GM12878 (cell line): ENCODE results near the gene SLC51A. TPM values are rescaled to one million over a fixed set of nuclear protein-coding genes. Genes with fewer than 3 reads are reported as not detected.

ENCODE experiments used
- ASH2L ChIP-seq: fragments of 300-600, 200-600 bp; sonication (generic); IDR thresholded peaks from 2 replicates; pipeline ENCODE4 v1.6.1; 2017; ENCODE audit warnings: low read depth, mild to moderate bottlenecking, borderline replicate concordance
- ATF3 ChIP-seq: IDR thresholded peaks from 2 replicates; pipeline ENCODE4 v1.6.1; 2011; ENCODE audit warnings: low read depth, mild to moderate bottlenecking, low read length, moderate library complexity, borderline replicate concordance; ENCODE audit errors: extremely low read depth
- BCL3 ChIP-seq: IDR thresholded peaks from 2 replicates; pipeline ENCODE4 v1.6.1; 2011; ENCODE audit warnings: borderline replicate concordance, low read depth, mild to moderate bottlenecking, moderate library complexity, low read length; ENCODE audit not compliant: insufficient read depth, poor library complexity, severe bottlenecking
- E2F8 ChIP-seq: fragments of 450-650 bp; IDR thresholded peaks from 2 replicates; pipeline ENCODE4 v1.6.1; 2018; ENCODE audit warnings: mild to moderate bottlenecking, low read depth, moderate library complexity; ENCODE audit not compliant: partially characterized antibody
- ETV6 ChIP-seq, 2 experiments: fragments of 450-650 bp in 1 of 2; IDR thresholded peaks in 1 of 2; conservative IDR thresholded peaks in 1 of 2; 2 replicates each; pipeline ENCODE4 v1.6.1; 2014; ENCODE audit warnings: antibody characterized with exemption in 1 of 2, borderline replicate concordance in 1 of 2, low read depth in 1 of 2, mild to moderate bottlenecking in 1 of 2, moderate library complexity in 1 of 2
- GABPA ChIP-seq: IDR thresholded peaks from 2 replicates; pipeline ENCODE4 v1.6.1; 2014; ENCODE audit warnings: antibody characterized with exemption, low read depth, mild to moderate bottlenecking, inconsistent platforms
- HDAC6 ChIP-seq: fragments of 200-600 bp; sonication (generic); IDR thresholded peaks from one replicate; pipeline ENCODE4 v1.8.0; 2017; ENCODE audit warnings: antibody characterized with exemption; ENCODE audit not compliant: unreplicated experiment
- KLF5 ChIP-seq: fragments of 450-650 bp; IDR thresholded peaks from 2 replicates; pipeline ENCODE4 v1.6.1; 2014; ENCODE audit warnings: mild to moderate bottlenecking; ENCODE audit not compliant: partially characterized antibody
- MYB ChIP-seq: fragments of 150-350 bp; IDR thresholded peaks from 2 replicates; pipeline ENCODE4 v1.6.1; 2014; ENCODE audit warnings: mild to moderate bottlenecking, low read depth, low read length, borderline replicate concordance
- POLR2AphosphoS2 ChIP-seq: IDR thresholded peaks from 2 replicates; pipeline ENCODE4 v1.6.1; 2011; ENCODE audit warnings: low read depth, mild to moderate bottlenecking, low read length, improper control_type of control experiment, moderate library complexity
- RAD21 ChIP-seq: IDR thresholded peaks from 2 replicates; pipeline ENCODE4 v1.6.1; 2011; ENCODE audit warnings: mild to moderate bottlenecking, low read depth, low read length, moderate library complexity; ENCODE audit not compliant: insufficient read depth
- SIX5 ChIP-seq: IDR thresholded peaks from 2 replicates; pipeline ENCODE4 v1.6.1; 2011; ENCODE audit warnings: mild to moderate bottlenecking, low read depth, low read length, moderate library complexity; ENCODE audit not compliant: severe bottlenecking
- SP1 ChIP-seq: IDR thresholded peaks from one replicate; pipeline ENCODE4 v1.6.1; 2011; ENCODE audit warnings: low read depth, low read length
- SREBF2 ChIP-seq: IDR thresholded peaks from 2 replicates; pipeline ENCODE4 v1.6.1; 2012; ENCODE audit warnings: mild to moderate bottlenecking, low read length
- ZNF207 ChIP-seq: fragments of 450-650 bp; IDR thresholded peaks from 2 replicates; pipeline ENCODE4 v1.6.1; 2014; ENCODE audit warnings: antibody characterized with exemption, mild to moderate bottlenecking, borderline replicate concordance
- ZZZ3 ChIP-seq: IDR thresholded peaks from 2 replicates; pipeline ENCODE4 v1.6.1; 2011; ENCODE audit warnings: low read depth; ENCODE audit not compliant: control insufficient read depth, insufficient read length
- polyA plus RNA-seq, 11 experiments: library from polyadenylated mRNA; depleted of rRNA in 4 of 11; unstranded in 6 of 11; stranded (reverse) in 5 of 11; fragments of >200 nt; fragmentation: Nextera tagmentation in 4 of 11; fragmentation: Illumina TruSeq in 1 of 11; extraction: Ambion mirVana in 4 of 11; extraction: Trizol in 1 of 11; gene quantifications; 1 replicate in 1 of 11; 2 replicates in 10 of 11; pipeline versions ENCODE4 v1.2.1 to v1.2.3, GENCODE V29; 2011 to 2016; ENCODE audit warnings: inconsistent platforms in 2 of 11, missing spikeins in 2 of 11, low read depth in 1 of 11
- total RNA-seq, 4 experiments: library from RNA; depleted of rRNA in 3 of 4; stranded (reverse); fragments of >200 nt in 3 of 4; fragmentation: Illumina TruSeq in 1 of 4; extraction: Trizol in 1 of 4; gene quantifications; 2 replicates each; pipeline versions ENCODE4 v1.2.1 to v1.2.3, GENCODE V29; 2013 to 2021
- TF ChIP-seq, protein P1 (sequence below): fragments of 450-650 bp; IDR thresholded peaks from 2 replicates; pipeline ENCODE4 v1.6.1; 2016; ENCODE audit warnings: mild to moderate bottlenecking
- TF ChIP-seq, protein P2 (sequence below): fragments of 450-650 bp; formaldehyde crosslinking; IDR thresholded peaks from 2 replicates; pipeline ENCODE4 v1.4.0; 2022; ENCODE audit warnings: mild to moderate bottlenecking, moderate library complexity

SLC51A gene
- total and polyA plus RNA-seq, 10 of the 15 experiments (the other 5 are each of a cell fraction or from before 2014, with no cell fraction given) = 0.99 to 3.9 (median 2.2) TPM; not detected in 6

GRCh38 chr3:196179380-196180308 lies 36.7 kb upstream of the SLC51A start (continued):
- TF ChIP-seq E2F8 (peak; percentile 16), POLR2AphosphoS2 (peak; percentile 48; the same call in 1 of the 2 replicates), ZNF207 (peak; percentile 57; the same call in 1 of the 2 replicates), BCL3 (peak; percentile 88), SIX5 (peak; percentile 15), ZZZ3 (no peak), KLF5 (peak; percentile 85), RAD21 (peak; percentile 70), GABPA (peak; percentile 66), MYB (no peak), SP1 (peak; percentile 26), ATF3 (no peak), HDAC6 (no peak), SREBF2 (no peak), ETV6 (conservative IDR thresholded peaks at IDR 0.05 in 1 of 2, IDR thresholded peaks at IDR 0.05 in 1 of 2; ENCODE audit: borderline replicate concordance in 1 of 2, low read depth in 1 of 2) (peak in 1 of 2 experiments; percentile 81; a peak in 2 of 4 replicates), ASH2L (no peak)
- TF ChIP-seq, protein P1, sequence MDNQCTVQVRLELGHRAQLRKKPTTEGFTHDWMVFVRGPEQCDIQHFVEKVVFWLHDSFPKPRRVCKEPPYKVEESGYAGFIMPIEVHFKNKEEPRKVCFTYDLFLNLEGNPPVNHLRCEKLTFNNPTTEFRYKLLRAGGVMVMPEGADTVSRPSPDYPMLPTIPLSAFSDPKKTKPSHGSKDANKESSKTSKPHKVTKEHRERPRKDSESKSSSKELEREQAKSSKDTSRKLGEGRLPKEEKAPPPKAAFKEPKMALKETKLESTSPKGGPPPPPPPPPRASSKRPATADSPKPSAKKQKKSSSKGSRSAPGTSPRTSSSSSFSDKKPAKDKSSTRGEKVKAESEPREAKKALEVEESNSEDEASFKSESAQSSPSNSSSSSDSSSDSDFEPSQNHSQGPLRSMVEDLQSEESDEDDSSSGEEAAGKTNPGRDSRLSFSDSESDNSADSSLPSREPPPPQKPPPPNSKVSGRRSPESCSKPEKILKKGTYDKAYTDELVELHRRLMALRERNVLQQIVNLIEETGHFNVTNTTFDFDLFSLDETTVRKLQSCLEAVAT = peak; percentile 86
- TF ChIP-seq, protein P2, sequence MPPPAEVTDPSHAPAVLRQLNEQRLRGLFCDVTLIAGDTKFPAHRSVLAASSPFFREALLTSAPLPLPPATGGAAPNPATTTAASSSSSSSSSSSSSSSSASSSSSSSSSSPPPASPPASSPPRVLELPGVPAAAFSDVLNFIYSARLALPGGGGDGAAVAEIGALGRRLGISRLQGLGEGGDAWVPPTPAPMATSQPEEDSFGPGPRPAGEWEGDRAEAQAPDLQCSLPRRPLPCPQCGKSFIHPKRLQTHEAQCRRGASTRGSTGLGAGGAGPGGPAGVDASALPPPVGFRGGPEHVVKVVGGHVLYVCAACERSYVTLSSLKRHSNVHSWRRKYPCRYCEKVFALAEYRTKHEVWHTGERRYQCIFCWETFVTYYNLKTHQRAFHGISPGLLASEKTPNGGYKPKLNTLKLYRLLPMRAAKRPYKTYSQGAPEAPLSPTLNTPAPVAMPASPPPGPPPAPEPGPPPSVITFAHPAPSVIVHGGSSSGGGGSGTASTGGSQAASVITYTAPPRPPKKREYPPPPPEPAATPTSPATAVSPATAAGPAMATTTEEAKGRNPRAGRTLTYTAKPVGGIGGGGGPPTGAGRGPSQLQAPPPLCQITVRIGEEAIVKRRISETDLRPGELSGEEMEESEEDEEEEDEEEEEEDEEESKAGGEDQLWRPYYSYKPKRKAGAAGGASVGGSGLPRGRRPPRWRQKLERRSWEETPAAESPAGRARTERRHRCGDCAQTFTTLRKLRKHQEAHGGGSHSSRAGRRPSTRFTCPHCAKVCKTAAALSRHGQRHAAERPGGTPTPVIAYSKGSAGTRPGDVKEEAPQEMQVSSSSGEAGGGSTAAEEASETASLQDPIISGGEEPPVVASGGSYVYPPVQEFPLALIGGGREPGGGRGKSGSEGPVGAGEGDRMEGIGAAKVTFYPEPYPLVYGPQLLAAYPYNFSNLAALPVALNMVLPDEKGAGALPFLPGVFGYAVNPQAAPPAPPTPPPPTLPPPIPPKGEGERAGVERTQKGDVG (CRISPR knock-in tag) = no peak
